ENCODE data around the gene TLX1. TPM values are rescaled to one million over a fixed set of nuclear protein-coding genes. Genes with fewer than 3 reads are reported as not detected.

TLX1 gene
- polyA plus RNA-seq, 2 of the 4 experiments (the other 2 are of a cell fraction): 0.06 TPM; not detected in 1

GRCh38 chr10:101099901-101100300, 31.2 kb upstream of the TLX1 start (continued):
- TF ChIP-seq REST (IDR thresholded peaks at IDR 0.05) (no peak), HEYL (CRISPR knock-in tag; IDR thresholded peaks at IDR 0.05) (no peak), TFCP2L1 (CRISPR knock-in tag; IDR thresholded peaks at IDR 0.05) (no peak), ESRRA (IDR thresholded peaks at IDR 0.05; ENCODE audit: borderline replicate concordance, low read length) (no peak), ZC3H11A (IDR thresholded peaks at IDR 0.05) (no peak)

GRCh38 chr10:101101372-101101881, 29.7 kb upstream of the TLX1 start:
- no peak for FAIRE-seq
- TF ChIP-seq ZSCAN20 (CRISPR knock-in tag; IDR thresholded peaks at IDR 0.05): no peak
- CTCF ChIA-PET: interaction anchor here (0.9 to 65.1 kb wide), 7 partner anchors 10 to 190 kb away, joined by 3 to 2364 read pairs (median 27); partner anchors contain the start of genes KAZALD1, PDZD7 and SFXN3
- POLR2A ChIA-PET: no interaction called here
- DNase-seq (ENCODE audit: low read depth in 1 of 2, low spot score in 1 of 2): no peak
- WGBS (ENCODE audit: missing lambda C conversion rate): 26% methylated on average over 4 of the region's 4 CpGs
- no peaks in the 10 kb centered on the region for H3K4me1 ChIP-seq
- no peak overlapping the region for H3K27ac ChIP-seq
- peak; percentile 58; a peak in 4 of 6 replicates for ATAC-seq
- no peak overlapping the region for H3K4me3 ChIP-seq
- H3K4me2 ChIP-seq: no peak overlapping the region
- no peaks in the 10 kb centered on the region for H3K9me3 ChIP-seq

GRCh38 chr10:101103430-101103829, 27.7 kb upstream of the TLX1 start:
- FAIRE-seq (no peak), DNase-seq (ENCODE audit: low read depth in 1 of 2, low spot score in 1 of 2) (no peak), ATAC-seq (no peak)
- no peak for TF ChIP-seq FOSL2 (IDR thresholded peaks at IDR 0.05)
- TF ChIP-seq FOSL2 (CRISPR knock-in tag; IDR thresholded peaks at IDR 0.05): no peak
- no peak for TF ChIP-seq KDM5A (IDR thresholded peaks at IDR 0.05)
- no peak for TF ChIP-seq FOSB (CRISPR knock-in tag; IDR thresholded peaks at IDR 0.05)
- no peak for TF ChIP-seq E2F6 (IDR thresholded peaks at IDR 0.05; ENCODE audit: borderline replicate concordance, low read depth)
- TF ChIP-seq FOXS1 (CRISPR knock-in tag; IDR thresholded peaks at IDR 0.05): no peak
- no peak for TF ChIP-seq RAD21 (conservative IDR thresholded peaks at IDR 0.05 in 1 of 2, IDR thresholded peaks at IDR 0.05 in 1 of 2)
- TF ChIP-seq MAX (IDR thresholded peaks at IDR 0.05): no peak
- TF ChIP-seq EP300 (IDR thresholded peaks at IDR 0.05): no peak
- no peak for TF ChIP-seq MAZ (IDR thresholded peaks at IDR 0.05; ENCODE audit: borderline replicate concordance, low read depth, low read length)
- TF ChIP-seq GATA3 (IDR thresholded peaks at IDR 0.05; ENCODE audit: borderline replicate concordance): no peak
- TF ChIP-seq SMC3 (IDR thresholded peaks at IDR 0.05): no peak
- no peak for TF ChIP-seq HMGXB4 (CRISPR knock-in tag; IDR thresholded peaks at IDR 0.05; ENCODE audit: borderline replicate concordance)
- no peak for TF ChIP-seq PHF8 (IDR thresholded peaks at IDR 0.05; ENCODE audit: borderline replicate concordance, low read depth)
- TF ChIP-seq BCL3 (IDR thresholded peaks at IDR 0.05): no peak
- Histone ChIP-seq H3K4me2 (no peak overlapping the region), H3K9me3 (no peaks in the 10 kb centered on the region), H3K4me3 (no peak overlapping the region), H3K27ac (no peak overlapping the region), H3K4me1 (no peaks in the 10 kb centered on the region)
- ChIA-PET CTCF (interaction anchor here (0.8 to 65.1 kb wide), 4 partner anchors 10 to 60 kb away, joined by 3 to 2364 read pairs (median 245); partner anchors contain the start of genes KAZALD1, PDZD7 and SFXN3), POLR2A (no interaction called here)
- 46% methylated on average over 2 of the region's 2 CpGs for WGBS (ENCODE audit: missing lambda C conversion rate)

Data from A549 (cell line).